HG03045 (cell line): ENCODE data around the gene BTF3L4.
"Not testable (repeated sequence)": the region's sequence is repeated elsewhere in the genome, so short reads cannot be mapped to it uniquely, and the experiment has no call there.

Source experiments
- ATAC-seq: cut with Tn5 transposase; IDR thresholded peaks from one replicate; pipeline ENCODE4 v1.9.1; 2021; ENCODE audit warnings: mild to moderate bottlenecking, moderate library complexity; ENCODE audit not compliant: unreplicated experiment

BTF3L4 gene

GRCh38 chr1:52055066-52055865 lies 829 bp upstream of the BTF3L4 start, which contains the start of gene TXNDC12:
Gene TXNDC12, minus strand, starts transcription at chr1:52055191. Its CDS starts 95 bp downstream, at chr1:52055096.
- peak; percentile 47 for ATAC-seq

GRCh38 chr1:52055866-52056162 lies 281 bp upstream of the BTF3L4 start:
- no peak for ATAC-seq

GRCh38 chr1:52056937-52057231 lies 789 bp downstream of the BTF3L4 start:
- no peak for ATAC-seq

GRCh38 chr1:52057255-52057654 lies 1.2 kb downstream of the BTF3L4 start:
- no peak for ATAC-seq

GRCh38 chr1:52057876-52058415 lies 1.9 kb downstream of the BTF3L4 start:
- ATAC-seq, result no peak

GRCh38 chr1:52059321-52059720 lies 3.2 kb downstream of the BTF3L4 start:
- no peak for ATAC-seq

- no peak for ATAC-seq
Observed at GRCh38 chr1:52059888-52060287, 3.8 kb downstream of the BTF3L4 start.

GRCh38 chr1:52060822-52061221 lies 4.7 kb downstream of the BTF3L4 start:
- no peak for ATAC-seq

- ATAC-seq, result no peak
Observed at GRCh38 chr1:52063192-52063591, 7.1 kb downstream of the BTF3L4 start.

- ATAC-seq, result no peak
Observed at GRCh38 chr1:52070704-52071103, 14.6 kb downstream of the BTF3L4 start.

GRCh38 chr1:52072291-52072690 lies 16.2 kb downstream of the BTF3L4 start:
- no peak for ATAC-seq

- ATAC-seq, result not testable (repeated sequence)
Observed at GRCh38 chr1:52077277-52077676, 21.2 kb downstream of the BTF3L4 start.

GRCh38 chr1:52080014-52080415 lies 23.9 kb downstream of the BTF3L4 start:
- no peak for ATAC-seq

GRCh38 chr1:52087892-52088291 lies 31.8 kb downstream of the BTF3L4 start:
- ATAC-seq, result not testable (repeated sequence)

GRCh38 chr1:52094300-52094699 lies 38.2 kb downstream of the BTF3L4 start:
- not testable (repeated sequence) for ATAC-seq

- ATAC-seq, result no peak
Observed at GRCh38 chr1:52096216-52096615, 40.1 kb downstream of the BTF3L4 start.

GRCh38 chr1:52098139-52098871 lies 42.2 kb downstream of the BTF3L4 start:
- ATAC-seq, result no peak

- ATAC-seq, result no peak
Observed at GRCh38 chr1:52102336-52103013, 46.4 kb downstream of the BTF3L4 start.

GRCh38 chr1:52111492-52111891 lies 55.4 kb downstream of the BTF3L4 start:
- ATAC-seq, result no peak

- ATAC-seq, result no peak
Observed at GRCh38 chr1:52112489-52112888, 56.4 kb downstream of the BTF3L4 start.

GRCh38 chr1:52119301-52120079 lies 63.4 kb downstream of the BTF3L4 start:
- ATAC-seq, result no peak
